Measurements from ENCODE around the gene F2R. TPM values are rescaled to one million over a fixed set of nuclear protein-coding genes. Genes with fewer than 3 reads are reported as not detected.

F2R gene
- total and polyA plus RNA-seq, 2 experiments from 2014 or later, result 15.0 to 26.0 TPM

GRCh38 chr5:76703707-76704106 is 12.2 kb upstream of the F2R start (continued):
- no peak for TF ChIP-seq ZNF462 (CRISPR knock-in tag; IDR thresholded peaks at IDR 0.05)

GRCh38 chr5:76704131-76704663 is 11.7 kb upstream of the F2R start:
- Histone ChIP-seq H3K4me1 (ENCODE audit: insufficient read depth) (no peaks in the 10 kb centered on the region), H3K79me2 (replicated peaks; ENCODE audit: insufficient read depth) (no peaks in the 10 kb centered on the region), H3K9me2 (ENCODE audit: insufficient read depth) (no peaks in the 10 kb centered on the region), H3K27ac (ENCODE audit: low read depth) (no peak overlapping the region), H4K20me1 (replicated peaks; ENCODE audit: insufficient read depth) (no peaks in the 10 kb centered on the region; the same call in 1 of the 2 replicates), H3K36me3 (ENCODE audit: insufficient read depth) (0 out of 2 replicates have a peak, but pooled peaks cover 6% of the 10 kb centered on the region), H2AFZ (no peak overlapping the region), H3K4me3 (no peak overlapping the region), H3K27me3 (ENCODE audit: insufficient read depth) (no peaks in the 10 kb centered on the region), H3K4me2 (no peak overlapping the region), H3F3A (replicated peaks; ENCODE audit: low read depth) (no peaks in the 10 kb centered on the region)
- ATAC-seq (no peak), DNase-seq (ENCODE audit: low spot score) (no peak)
- no peak overlapping the region for H3K4me3 Mint-ChIP-seq
- peaks cover 2% of the 10 kb centered on the region for H3K27me3 Mint-ChIP-seq (ENCODE audit: insufficient read depth, low read depth, poor library complexity)
- TF ChIP-seq REST (IDR thresholded peaks at IDR 0.05; ENCODE audit: unreplicated experiment), result no peak
- H3K9me3 Mint-ChIP-seq, result no peaks in the 10 kb centered on the region
- H3K27ac Mint-ChIP-seq, result no peak overlapping the region
- H3K4me1 Mint-ChIP-seq, result peaks cover 6% of the 10 kb centered on the region; the same call in 1 of the 3 replicates
- H3K36me3 Mint-ChIP-seq (ENCODE audit: low read depth), result peaks cover 13% of the 10 kb centered on the region; the same call in 2 of the 3 replicates
